Osteocyte (in vitro differentiated cells): ENCODE measurements around the gene DNAH5. TPM values are rescaled to one million over a fixed set of nuclear protein-coding genes. Genes with fewer than 3 reads are reported as not detected.

ENCODE experiments used
- DNase-seq: peaks from one replicate; pipeline ENCODE4 v3.0.0; 2021; ENCODE audit warnings: mixed read lengths; ENCODE audit not compliant: unreplicated experiment; ENCODE audit errors: extremely low spot score
- H3K27ac Mint-ChIP-seq: one replicate; pipeline ENCODE4 v1.8.0; 2021; ENCODE audit warnings: mild to moderate bottlenecking, mixed read lengths; ENCODE audit not compliant: unreplicated experiment
- H3K27me3 Mint-ChIP-seq: one replicate; pipeline ENCODE4 v1.8.0; 2021; ENCODE audit warnings: mixed read lengths; ENCODE audit not compliant: unreplicated experiment
- H3K36me3 Mint-ChIP-seq: one replicate; pipeline ENCODE4 v1.8.0; 2021; ENCODE audit warnings: mixed read lengths; ENCODE audit not compliant: unreplicated experiment
- H3K4me1 Mint-ChIP-seq: one replicate; pipeline ENCODE4 v1.8.0; 2021; ENCODE audit warnings: mixed read lengths; ENCODE audit not compliant: unreplicated experiment
- H3K4me3 Mint-ChIP-seq: one replicate; pipeline ENCODE4 v1.8.0; 2021; ENCODE audit warnings: mild to moderate bottlenecking, moderate library complexity, mixed read lengths; ENCODE audit not compliant: unreplicated experiment
- H3K9me3 Mint-ChIP-seq: one replicate; pipeline ENCODE4 v1.8.0; 2021; ENCODE audit warnings: mixed read lengths; ENCODE audit not compliant: unreplicated experiment
- CTCF ChIP-seq: fragments of 200-600 bp; sonication (generic); IDR thresholded peaks from 2 replicates; pipeline ENCODE4 v1.5.0; 2021; ENCODE audit warnings: antibody characterized with exemption, mild to moderate bottlenecking, moderate library complexity
- total RNA-seq: library from RNA; stranded (reverse); gene quantifications from 2 replicates; pipeline ENCODE4 v1.2.1, GENCODE V29; 2021

The DNAH5 gene
- total RNA-seq, 1 donor from 2014 or later = 0.21 TPM

- Mint-ChIP-seq H3K27ac (no peak overlapping the region), H3K4me1 (no peaks in the 10 kb centered on the region), H3K27me3 (peaks cover 11% of the 10 kb centered on the region), H3K4me3 (no peak overlapping the region), H3K9me3 (no peaks in the 10 kb centered on the region), H3K36me3 (no peaks in the 10 kb centered on the region)
- DNase-seq = no peak
- TF ChIP-seq CTCF = peak; percentile 64
These were observed 32.7 kb upstream of the DNAH5 start for GRCh38 chr5:13976867-13977830.

- Mint-ChIP-seq H3K36me3 (no peaks in the 10 kb centered on the region), H3K4me3 (no peak overlapping the region), H3K9me3 (peaks cover 1% of the 10 kb centered on the region), H3K27ac (no peak overlapping the region), H3K27me3 (peaks cover 15% of the 10 kb centered on the region), H3K4me1 (no peaks in the 10 kb centered on the region)
- no peak for DNase-seq
- TF ChIP-seq CTCF = no peak
These were observed 31.7 kb upstream of the DNAH5 start for GRCh38 chr5:13976223-13976622.

- Mint-ChIP-seq H3K36me3 (no peaks in the 10 kb centered on the region), H3K27ac (no peak overlapping the region), H3K4me3 (no peak overlapping the region), H3K27me3 (peaks cover 25% of the 10 kb centered on the region), H3K9me3 (peaks cover 10% of the 10 kb centered on the region), H3K4me1 (no peaks in the 10 kb centered on the region)
- DNase-seq = no peak
- no peak for TF ChIP-seq CTCF
These were observed 30.8 kb upstream of the DNAH5 start for GRCh38 chr5:13975246-13975645.

GRCh38 chr5:13973724-13974123, 29.2 kb upstream of the DNAH5 start:
- Mint-ChIP-seq H3K27ac (no peak overlapping the region), H3K36me3 (no peaks in the 10 kb centered on the region), H3K27me3 (peaks cover 40% of the 10 kb centered on the region), H3K4me3 (no peak overlapping the region), H3K4me1 (no peaks in the 10 kb centered on the region), H3K9me3 (peaks cover 14% of the 10 kb centered on the region)
- TF ChIP-seq CTCF = no peak
- no peak for DNase-seq

- no peak overlapping the region for H3K27ac Mint-ChIP-seq
- H3K4me1 Mint-ChIP-seq = no peaks in the 10 kb centered on the region
- H3K36me3 Mint-ChIP-seq = no peaks in the 10 kb centered on the region
- H3K27me3 Mint-ChIP-seq = peaks cover 55% of the 10 kb centered on the region
- no peak overlapping the region for H3K4me3 Mint-ChIP-seq
- DNase-seq = no peak
- H3K9me3 Mint-ChIP-seq = peaks cover 17% of the 10 kb centered on the region
- no peak for TF ChIP-seq CTCF
These were observed 27.5 kb upstream of the DNAH5 start for GRCh38 chr5:13972029-13972428.
